ENCODE measurements around the gene GLIS1.

DNA sequence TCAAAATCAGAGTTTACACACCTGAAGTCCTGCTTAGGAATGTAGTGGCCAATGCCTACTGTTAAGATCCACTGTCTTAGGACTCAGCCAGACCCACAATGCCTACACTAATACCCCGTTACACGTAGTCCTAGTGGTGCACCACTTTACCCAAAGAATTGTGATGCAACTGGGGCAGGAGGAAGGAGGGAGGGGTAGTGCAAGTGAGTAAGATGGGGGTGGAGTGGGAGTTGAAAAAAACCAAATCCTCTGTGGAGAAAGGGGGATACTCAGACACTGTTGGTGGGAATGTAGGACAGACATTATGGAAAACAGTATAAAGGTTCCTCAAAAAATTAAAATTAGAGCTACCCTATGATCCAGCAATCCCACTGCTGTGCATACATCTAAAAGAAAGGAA is 19.5 kb downstream of the GLIS1 start:
- TF ChIP-seq, protein P1, sequence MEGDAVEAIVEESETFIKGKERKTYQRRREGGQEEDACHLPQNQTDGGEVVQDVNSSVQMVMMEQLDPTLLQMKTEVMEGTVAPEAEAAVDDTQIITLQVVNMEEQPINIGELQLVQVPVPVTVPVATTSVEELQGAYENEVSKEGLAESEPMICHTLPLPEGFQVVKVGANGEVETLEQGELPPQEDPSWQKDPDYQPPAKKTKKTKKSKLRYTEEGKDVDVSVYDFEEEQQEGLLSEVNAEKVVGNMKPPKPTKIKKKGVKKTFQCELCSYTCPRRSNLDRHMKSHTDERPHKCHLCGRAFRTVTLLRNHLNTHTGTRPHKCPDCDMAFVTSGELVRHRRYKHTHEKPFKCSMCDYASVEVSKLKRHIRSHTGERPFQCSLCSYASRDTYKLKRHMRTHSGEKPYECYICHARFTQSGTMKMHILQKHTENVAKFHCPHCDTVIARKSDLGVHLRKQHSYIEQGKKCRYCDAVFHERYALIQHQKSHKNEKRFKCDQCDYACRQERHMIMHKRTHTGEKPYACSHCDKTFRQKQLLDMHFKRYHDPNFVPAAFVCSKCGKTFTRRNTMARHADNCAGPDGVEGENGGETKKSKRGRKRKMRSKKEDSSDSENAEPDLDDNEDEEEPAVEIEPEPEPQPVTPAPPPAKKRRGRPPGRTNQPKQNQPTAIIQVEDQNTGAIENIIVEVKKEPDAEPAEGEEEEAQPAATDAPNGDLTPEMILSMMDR (conservative IDR thresholded peaks at IDR 0.05; ENCODE audit: low read depth in 2 of 2), result no peak
- no peak for TF ChIP-seq CREB1 (CRISPR knock-in tag; IDR thresholded peaks at IDR 0.05; ENCODE audit: low read depth)
- TF ChIP-seq POLR2AphosphoS5 (IDR thresholded peaks at IDR 0.05; ENCODE audit: low read depth), result no peak
- TF ChIP-seq STAT1 (IDR thresholded peaks at IDR 0.05; ENCODE audit: unreplicated experiment), result no peak
- no peak for TF ChIP-seq NANOG (IDR thresholded peaks at IDR 0.05; ENCODE audit: borderline replicate concordance)
- TF ChIP-seq, protein P2, sequence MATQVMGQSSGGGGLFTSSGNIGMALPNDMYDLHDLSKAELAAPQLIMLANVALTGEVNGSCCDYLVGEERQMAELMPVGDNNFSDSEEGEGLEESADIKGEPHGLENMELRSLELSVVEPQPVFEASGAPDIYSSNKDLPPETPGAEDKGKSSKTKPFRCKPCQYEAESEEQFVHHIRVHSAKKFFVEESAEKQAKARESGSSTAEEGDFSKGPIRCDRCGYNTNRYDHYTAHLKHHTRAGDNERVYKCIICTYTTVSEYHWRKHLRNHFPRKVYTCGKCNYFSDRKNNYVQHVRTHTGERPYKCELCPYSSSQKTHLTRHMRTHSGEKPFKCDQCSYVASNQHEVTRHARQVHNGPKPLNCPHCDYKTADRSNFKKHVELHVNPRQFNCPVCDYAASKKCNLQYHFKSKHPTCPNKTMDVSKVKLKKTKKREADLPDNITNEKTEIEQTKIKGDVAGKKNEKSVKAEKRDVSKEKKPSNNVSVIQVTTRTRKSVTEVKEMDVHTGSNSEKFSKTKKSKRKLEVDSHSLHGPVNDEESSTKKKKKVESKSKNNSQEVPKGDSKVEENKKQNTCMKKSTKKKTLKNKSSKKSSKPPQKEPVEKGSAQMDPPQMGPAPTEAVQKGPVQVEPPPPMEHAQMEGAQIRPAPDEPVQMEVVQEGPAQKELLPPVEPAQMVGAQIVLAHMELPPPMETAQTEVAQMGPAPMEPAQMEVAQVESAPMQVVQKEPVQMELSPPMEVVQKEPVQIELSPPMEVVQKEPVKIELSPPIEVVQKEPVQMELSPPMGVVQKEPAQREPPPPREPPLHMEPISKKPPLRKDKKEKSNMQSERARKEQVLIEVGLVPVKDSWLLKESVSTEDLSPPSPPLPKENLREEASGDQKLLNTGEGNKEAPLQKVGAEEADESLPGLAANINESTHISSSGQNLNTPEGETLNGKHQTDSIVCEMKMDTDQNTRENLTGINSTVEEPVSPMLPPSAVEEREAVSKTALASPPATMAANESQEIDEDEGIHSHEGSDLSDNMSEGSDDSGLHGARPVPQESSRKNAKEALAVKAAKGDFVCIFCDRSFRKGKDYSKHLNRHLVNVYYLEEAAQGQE (IDR thresholded peaks at IDR 0.05; ENCODE audit: unreplicated experiment), result no peak
- TF ChIP-seq ZNF114 (CRISPR knock-in tag; IDR thresholded peaks at IDR 0.05), result no peak
- TF ChIP-seq EZH2phosphoT487 (IDR thresholded peaks at IDR 0.05; ENCODE audit: unreplicated experiment), result no peak
- TF ChIP-seq, protein P3, sequence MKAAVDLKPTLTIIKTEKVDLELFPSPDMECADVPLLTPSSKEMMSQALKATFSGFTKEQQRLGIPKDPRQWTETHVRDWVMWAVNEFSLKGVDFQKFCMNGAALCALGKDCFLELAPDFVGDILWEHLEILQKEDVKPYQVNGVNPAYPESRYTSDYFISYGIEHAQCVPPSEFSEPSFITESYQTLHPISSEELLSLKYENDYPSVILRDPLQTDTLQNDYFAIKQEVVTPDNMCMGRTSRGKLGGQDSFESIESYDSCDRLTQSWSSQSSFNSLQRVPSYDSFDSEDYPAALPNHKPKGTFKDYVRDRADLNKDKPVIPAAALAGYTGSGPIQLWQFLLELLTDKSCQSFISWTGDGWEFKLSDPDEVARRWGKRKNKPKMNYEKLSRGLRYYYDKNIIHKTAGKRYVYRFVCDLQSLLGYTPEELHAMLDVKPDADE (IDR thresholded peaks at IDR 0.05), result no peak
- no peak for TF ChIP-seq EZH2 (IDR thresholded peaks at IDR 0.05; ENCODE audit: low read depth, unreplicated experiment)
- TF ChIP-seq, protein P4, sequence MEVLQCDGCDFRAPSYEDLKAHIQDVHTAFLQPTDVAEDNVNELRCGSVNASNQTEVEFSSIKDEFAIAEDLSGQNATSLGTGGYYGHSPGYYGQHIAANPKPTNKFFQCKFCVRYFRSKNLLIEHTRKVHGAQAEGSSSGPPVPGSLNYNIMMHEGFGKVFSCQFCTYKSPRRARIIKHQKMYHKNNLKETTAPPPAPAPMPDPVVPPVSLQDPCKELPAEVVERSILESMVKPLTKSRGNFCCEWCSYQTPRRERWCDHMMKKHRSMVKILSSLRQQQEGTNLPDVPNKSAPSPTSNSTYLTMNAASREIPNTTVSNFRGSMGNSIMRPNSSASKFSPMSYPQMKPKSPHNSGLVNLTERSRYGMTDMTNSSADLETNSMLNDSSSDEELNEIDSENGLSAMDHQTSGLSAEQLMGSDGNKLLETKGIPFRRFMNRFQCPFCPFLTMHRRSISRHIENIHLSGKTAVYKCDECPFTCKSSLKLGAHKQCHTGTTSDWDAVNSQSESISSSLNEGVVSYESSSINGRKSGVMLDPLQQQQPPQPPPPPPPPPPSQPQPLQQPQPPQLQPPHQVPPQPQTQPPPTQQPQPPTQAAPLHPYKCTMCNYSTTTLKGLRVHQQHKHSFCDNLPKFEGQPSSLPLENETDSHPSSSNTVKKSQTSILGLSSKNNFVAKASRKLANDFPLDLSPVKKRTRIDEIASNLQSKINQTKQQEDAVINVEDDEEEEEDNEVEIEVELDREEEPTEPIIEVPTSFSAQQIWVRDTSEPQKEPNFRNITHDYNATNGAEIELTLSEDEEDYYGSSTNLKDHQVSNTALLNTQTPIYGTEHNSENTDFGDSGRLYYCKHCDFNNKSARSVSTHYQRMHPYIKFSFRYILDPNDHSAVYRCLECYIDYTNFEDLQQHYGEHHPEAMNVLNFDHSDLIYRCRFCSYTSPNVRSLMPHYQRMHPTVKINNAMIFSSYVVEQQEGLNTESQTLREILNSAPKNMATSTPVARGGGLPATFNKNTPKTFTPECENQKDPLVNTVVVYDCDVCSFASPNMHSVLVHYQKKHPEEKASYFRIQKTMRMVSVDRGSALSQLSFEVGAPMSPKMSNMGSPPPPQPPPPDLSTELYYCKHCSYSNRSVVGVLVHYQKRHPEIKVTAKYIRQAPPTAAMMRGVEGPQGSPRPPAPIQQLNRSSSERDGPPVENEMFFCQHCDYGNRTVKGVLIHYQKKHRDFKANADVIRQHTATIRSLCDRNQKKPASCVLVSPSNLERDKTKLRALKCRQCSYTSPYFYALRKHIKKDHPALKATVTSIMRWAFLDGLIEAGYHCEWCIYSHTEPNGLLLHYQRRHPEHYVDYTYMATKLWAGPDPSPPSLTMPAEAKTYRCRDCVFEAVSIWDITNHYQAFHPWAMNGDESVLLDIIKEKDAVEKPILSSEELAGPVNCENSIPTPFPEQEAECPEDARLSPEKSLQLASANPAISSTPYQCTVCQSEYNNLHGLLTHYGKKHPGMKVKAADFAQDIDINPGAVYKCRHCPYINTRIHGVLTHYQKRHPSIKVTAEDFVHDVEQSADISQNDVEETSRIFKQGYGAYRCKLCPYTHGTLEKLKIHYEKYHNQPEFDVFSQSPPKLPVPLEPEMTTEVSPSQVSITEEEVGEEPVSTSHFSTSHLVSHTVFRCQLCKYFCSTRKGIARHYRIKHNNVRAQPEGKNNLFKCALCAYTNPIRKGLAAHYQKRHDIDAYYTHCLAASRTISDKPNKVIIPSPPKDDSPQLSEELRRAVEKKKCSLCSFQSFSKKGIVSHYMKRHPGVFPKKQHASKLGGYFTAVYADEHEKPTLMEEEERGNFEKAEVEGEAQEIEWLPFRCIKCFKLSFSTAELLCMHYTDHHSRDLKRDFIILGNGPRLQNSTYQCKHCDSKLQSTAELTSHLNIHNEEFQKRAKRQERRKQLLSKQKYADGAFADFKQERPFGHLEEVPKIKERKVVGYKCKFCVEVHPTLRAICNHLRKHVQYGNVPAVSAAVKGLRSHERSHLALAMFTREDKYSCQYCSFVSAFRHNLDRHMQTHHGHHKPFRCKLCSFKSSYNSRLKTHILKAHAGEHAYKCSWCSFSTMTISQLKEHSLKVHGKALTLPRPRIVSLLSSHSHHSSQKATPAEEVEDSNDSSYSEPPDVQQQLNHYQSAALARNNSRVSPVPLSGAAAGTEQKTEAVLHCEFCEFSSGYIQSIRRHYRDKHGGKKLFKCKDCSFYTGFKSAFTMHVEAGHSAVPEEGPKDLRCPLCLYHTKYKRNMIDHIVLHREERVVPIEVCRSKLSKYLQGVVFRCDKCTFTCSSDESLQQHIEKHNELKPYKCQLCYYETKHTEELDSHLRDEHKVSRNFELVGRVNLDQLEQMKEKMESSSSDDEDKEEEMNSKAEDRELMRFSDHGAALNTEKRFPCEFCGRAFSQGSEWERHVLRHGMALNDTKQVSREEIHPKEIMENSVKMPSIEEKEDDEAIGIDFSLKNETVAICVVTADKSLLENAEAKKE (CRISPR knock-in tag; IDR thresholded peaks at IDR 0.05), result no peak
- TF ChIP-seq ZNF331 (CRISPR knock-in tag; IDR thresholded peaks at IDR 0.05; ENCODE audit: low read depth), result no peak
- no peak for TF ChIP-seq JUNB (IDR thresholded peaks at IDR 0.05; ENCODE audit: unreplicated experiment)

Data from GM23338 (cell line).